Neural progenitor cell (in vitro differentiated cells): ENCODE data around the gene ECM2.

Source experiments
- EZH2 ChIP-seq: fragments of 200-600 bp; sonication (generic); IDR thresholded peaks from 2 replicates; pipeline ENCODE4 v1.6.1; 2017; ENCODE audit warnings: antibody characterized with exemption, mild to moderate bottlenecking, moderate library complexity
- EZH2phosphoT487 ChIP-seq: fragments of 200-600 bp; sonication (generic); IDR thresholded peaks from 2 replicates; pipeline ENCODE4 v1.6.1; 2017; ENCODE audit warnings: antibody characterized with exemption
- TF ChIP-seq, protein P1 (sequence below): fragments of 200-600 bp; sonication (generic); IDR thresholded peaks from 2 replicates; pipeline ENCODE4 v1.5.1; 2017; ENCODE audit warnings: antibody characterized with exemption, mild to moderate bottlenecking

DNA sequence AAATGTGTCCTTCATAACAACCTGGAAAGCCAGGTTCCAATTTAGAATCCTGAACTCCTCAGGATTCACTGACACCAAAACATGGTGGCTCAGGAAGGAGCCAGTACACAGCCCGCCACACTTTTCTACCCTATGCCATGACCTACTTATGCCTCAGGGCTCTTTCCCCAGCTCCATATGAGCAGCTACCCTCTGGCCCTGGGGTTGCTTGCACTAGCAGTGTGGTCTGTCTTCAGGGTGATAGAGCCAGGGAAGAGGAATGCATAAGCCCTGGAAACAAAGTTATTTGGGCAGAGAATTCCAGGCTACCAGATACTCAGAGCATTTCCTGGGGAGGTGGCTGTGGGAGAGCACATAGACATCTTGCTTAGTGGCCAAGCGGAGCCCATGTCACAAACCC is 15.0 kb upstream of the ECM2 start:
- TF ChIP-seq, protein P1, sequence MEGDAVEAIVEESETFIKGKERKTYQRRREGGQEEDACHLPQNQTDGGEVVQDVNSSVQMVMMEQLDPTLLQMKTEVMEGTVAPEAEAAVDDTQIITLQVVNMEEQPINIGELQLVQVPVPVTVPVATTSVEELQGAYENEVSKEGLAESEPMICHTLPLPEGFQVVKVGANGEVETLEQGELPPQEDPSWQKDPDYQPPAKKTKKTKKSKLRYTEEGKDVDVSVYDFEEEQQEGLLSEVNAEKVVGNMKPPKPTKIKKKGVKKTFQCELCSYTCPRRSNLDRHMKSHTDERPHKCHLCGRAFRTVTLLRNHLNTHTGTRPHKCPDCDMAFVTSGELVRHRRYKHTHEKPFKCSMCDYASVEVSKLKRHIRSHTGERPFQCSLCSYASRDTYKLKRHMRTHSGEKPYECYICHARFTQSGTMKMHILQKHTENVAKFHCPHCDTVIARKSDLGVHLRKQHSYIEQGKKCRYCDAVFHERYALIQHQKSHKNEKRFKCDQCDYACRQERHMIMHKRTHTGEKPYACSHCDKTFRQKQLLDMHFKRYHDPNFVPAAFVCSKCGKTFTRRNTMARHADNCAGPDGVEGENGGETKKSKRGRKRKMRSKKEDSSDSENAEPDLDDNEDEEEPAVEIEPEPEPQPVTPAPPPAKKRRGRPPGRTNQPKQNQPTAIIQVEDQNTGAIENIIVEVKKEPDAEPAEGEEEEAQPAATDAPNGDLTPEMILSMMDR: no peak
- TF ChIP-seq EZH2 (no peak), EZH2phosphoT487 (no peak)
